H1 (cell line): ENCODE data around the gene KCTD7. TPM values are rescaled to one million over a fixed set of nuclear protein-coding genes. Genes with fewer than 3 reads are reported as not detected.

ENCODE experiments used
- CHD2 ChIP-seq: IDR thresholded peaks from 2 replicates; pipeline ENCODE4 v1.6.1; 2012; ENCODE audit warnings: low read length, improper control_type of control experiment
- CHD7 ChIP-seq: fragments of 300-600 bp; sonication (generic); IDR thresholded peaks from 2 replicates; pipeline ENCODE4 v1.7.1; 2012; ENCODE audit warnings: low read length, moderate library complexity, mild to moderate bottlenecking, inconsistent platforms; ENCODE audit not compliant: insufficient replicate concordance
- polyA plus RNA-seq, 7 experiments: library from polyadenylated mRNA; depleted of rRNA in 3 of 7; stranded (reverse) in 5 of 7; unstranded in 2 of 7; fragments of >200 nt in 5 of 7; fragments of 200-250 nt in 2 of 7; gene quantifications; 1 replicate in 5 of 7; 2 replicates in 1 of 7; 4 replicates in 1 of 7; pipeline versions ENCODE4 v1.2.1 to v1.2.3, GENCODE V29; 2011 to 2013; ENCODE audit warnings: missing spikeins in 2 of 7, mixed read lengths in 2 of 7
- total RNA-seq: library from RNA; stranded (reverse); fragmentation: NEBNext Ultra II Directional; extraction: Animal tissue kit (Norgen Biotek cat#: 25700); gene quantifications from 2 replicates; pipeline ENCODE4 v1.2.1, GENCODE V29; 2021
- TF ChIP-seq, protein P1 (sequence below): IDR thresholded peaks from 2 replicates; pipeline ENCODE4 v1.6.1; 2012; ENCODE audit warnings: inconsistent platforms

The KCTD7 gene
- total and polyA plus RNA-seq, 2 of the 8 experiments (the other 6 are each of a cell fraction or from before 2014, with no cell fraction given) = 8.6 to 11.9 TPM

DNA sequence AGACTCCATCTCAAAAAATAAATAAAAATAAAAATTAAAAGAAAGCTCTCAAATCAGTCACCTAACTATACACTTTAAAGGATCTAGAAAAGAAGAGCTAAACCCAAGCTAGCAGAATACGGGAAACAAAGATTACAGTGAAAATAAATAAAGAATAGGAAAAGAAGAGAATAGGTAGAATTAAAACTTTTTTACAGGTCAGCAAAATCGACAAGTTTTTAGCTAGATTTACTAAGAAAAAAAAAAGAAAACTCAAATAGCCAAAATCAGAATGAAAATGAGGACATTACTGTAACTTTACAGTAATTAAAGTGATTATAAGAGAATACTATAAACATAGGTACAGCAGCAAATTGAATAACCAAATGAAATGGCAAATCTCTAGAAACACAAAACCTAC lies 60.4 kb downstream of the KCTD7 start (continued):
- TF ChIP-seq CHD7 (no peak), CHD2 (no peak)
- TF ChIP-seq, protein P1, sequence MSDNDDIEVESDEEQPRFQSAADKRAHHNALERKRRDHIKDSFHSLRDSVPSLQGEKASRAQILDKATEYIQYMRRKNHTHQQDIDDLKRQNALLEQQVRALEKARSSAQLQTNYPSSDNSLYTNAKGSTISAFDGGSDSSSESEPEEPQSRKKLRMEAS = no peak
